Measurements from ENCODE around the gene SLC25A26.

SLC25A26 gene

GRCh38 chr3:66336333-66336766, 115.5 kb downstream of the SLC25A26 start:
- FAIRE-seq, result no peak

GRCh38 chr3:66338927-66339326, 118.1 kb downstream of the SLC25A26 start:
- no peak for FAIRE-seq

GRCh38 chr3:66342717-66343356, 122.0 kb downstream of the SLC25A26 start:
- FAIRE-seq, result no peak

GRCh38 chr3:66344391-66344811, 123.6 kb downstream of the SLC25A26 start:
- FAIRE-seq, result no peak

- no peak for FAIRE-seq
Observed at GRCh38 chr3:66344848-66345578, 124.2 kb downstream of the SLC25A26 start.

GRCh38 chr3:66348704-66349103, 127.9 kb downstream of the SLC25A26 start:
- FAIRE-seq, result peak; percentile 13

GRCh38 chr3:66350601-66351000, 129.8 kb downstream of the SLC25A26 start:
- FAIRE-seq, result no peak

GRCh38 chr3:66353039-66353438, 132.2 kb downstream of the SLC25A26 start:
- no peak for FAIRE-seq

GRCh38 chr3:66353530-66353929, 132.7 kb downstream of the SLC25A26 start:
- no peak for FAIRE-seq

GRCh38 chr3:66354001-66354400, 133.2 kb downstream of the SLC25A26 start:
- FAIRE-seq, result no peak

- FAIRE-seq, result no peak
Observed at GRCh38 chr3:66355394-66355793, 134.6 kb downstream of the SLC25A26 start.

GRCh38 chr3:66355997-66356396, 135.2 kb downstream of the SLC25A26 start:
- FAIRE-seq, result no peak

GRCh38 chr3:66361356-66361755, 140.6 kb downstream of the SLC25A26 start:
- no peak for FAIRE-seq

GRCh38 chr3:66362541-66362941, 141.7 kb downstream of the SLC25A26 start:
- no peak for FAIRE-seq

- no peak for FAIRE-seq
Observed at GRCh38 chr3:66363148-66363547, 142.3 kb downstream of the SLC25A26 start.

- FAIRE-seq, result no peak
Observed at GRCh38 chr3:66365080-66365479, 144.3 kb downstream of the SLC25A26 start.

GRCh38 chr3:66366747-66367146, 145.9 kb downstream of the SLC25A26 start:
- no peak for FAIRE-seq

- FAIRE-seq, result no peak
Observed at GRCh38 chr3:66367979-66368378, 147.2 kb downstream of the SLC25A26 start.

- FAIRE-seq, result no peak
Observed at GRCh38 chr3:66370179-66370578, 149.4 kb downstream of the SLC25A26 start.

- no peak for FAIRE-seq
Observed at GRCh38 chr3:66371432-66371831, 150.6 kb downstream of the SLC25A26 start.

- peak; percentile 61 for FAIRE-seq
Observed at GRCh38 chr3:66372681-66373350, 152.0 kb downstream of the SLC25A26 start.

- FAIRE-seq, result no peak
Observed at GRCh38 chr3:66376568-66376967, 155.8 kb downstream of the SLC25A26 start.

GRCh38 chr3:66377800-66378199, 157.0 kb downstream of the SLC25A26 start:
- FAIRE-seq, result no peak

GRCh38 chr3:66378256-66378655, 157.5 kb downstream of the SLC25A26 start:
- FAIRE-seq, result no peak

All from islet of Langerhans (tissue), 1 donor.